Muscle of arm (tissue), 12 donors: ENCODE results near the gene TUFT1. TPM values are rescaled to one million over a fixed set of nuclear protein-coding genes. Genes with fewer than 3 reads are reported as not detected.
"Not testable (repeated sequence)": the region's sequence is repeated elsewhere in the genome, so short reads cannot be mapped to it uniquely, and the experiment has no call there.

ENCODE experiments used
- DNase-seq: peaks from one replicate; pipeline ENCODE4 v3.0.0-alpha.2; 2013
- polyA plus RNA-seq, 12 donors: library from polyadenylated mRNA; unstranded; fragments of 120-200 nt; gene quantifications; one replicate each; pipeline ENCODE4 v1.2.1, GENCODE V29; 2013; ENCODE audit not compliant: insufficient read length in 12 of 12

TUFT1 gene
- polyA plus RNA-seq, 12 donors = 7.1 to 22.2 (median 9.0) TPM; not detected in 1

- DNase-seq = no peak
Observed at GRCh38 chr1:151511636-151512215, 28.4 kb upstream of the TUFT1 start.

GRCh38 chr1:151512326-151512725 is 27.8 kb upstream of the TUFT1 start:
- DNase-seq = no peak

DNA sequence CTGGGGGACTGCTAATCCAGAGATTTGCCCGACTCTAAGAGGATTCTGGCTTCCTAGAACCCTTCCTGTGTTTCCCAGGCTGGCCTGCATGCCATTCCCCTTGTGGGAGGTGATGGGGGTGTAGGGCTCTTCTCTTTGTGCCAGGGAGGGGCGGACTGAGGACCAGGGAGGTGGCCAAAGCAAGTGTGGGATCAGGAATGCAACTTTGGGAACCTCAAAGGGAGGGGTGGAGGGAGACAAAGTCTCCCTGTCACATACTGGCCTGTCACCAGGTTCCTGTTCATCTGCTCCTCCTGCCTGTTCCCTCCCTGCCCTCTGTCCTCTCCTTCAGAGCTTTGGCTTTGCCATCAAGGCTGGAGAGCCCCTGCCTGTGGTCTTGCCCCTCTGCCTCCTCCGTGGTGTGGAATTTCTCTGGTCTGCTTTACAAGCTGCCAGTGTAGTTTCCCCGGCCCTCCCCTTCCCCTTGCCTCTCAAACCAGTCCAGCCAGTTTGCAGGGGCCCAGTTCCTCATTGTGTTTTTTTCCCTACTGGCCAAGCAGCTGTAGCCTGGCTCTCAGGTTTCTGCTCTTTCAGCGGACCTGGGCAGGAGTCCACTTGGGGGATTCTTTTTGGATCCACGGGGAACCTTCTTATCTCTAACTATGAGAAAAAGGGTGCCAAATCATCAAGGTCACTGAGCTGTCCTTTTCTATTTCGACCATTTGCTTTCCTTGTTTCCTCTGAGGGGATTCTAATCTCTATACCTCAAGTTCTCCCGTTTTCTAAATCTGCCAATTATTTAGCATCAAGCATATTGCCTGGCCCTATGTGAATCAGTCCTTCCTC is 27.1 kb upstream of the TUFT1 start:
- no peak for DNase-seq

GRCh38 chr1:151513626-151514121 is 26.4 kb upstream of the TUFT1 start:
- no peak for DNase-seq

DNA sequence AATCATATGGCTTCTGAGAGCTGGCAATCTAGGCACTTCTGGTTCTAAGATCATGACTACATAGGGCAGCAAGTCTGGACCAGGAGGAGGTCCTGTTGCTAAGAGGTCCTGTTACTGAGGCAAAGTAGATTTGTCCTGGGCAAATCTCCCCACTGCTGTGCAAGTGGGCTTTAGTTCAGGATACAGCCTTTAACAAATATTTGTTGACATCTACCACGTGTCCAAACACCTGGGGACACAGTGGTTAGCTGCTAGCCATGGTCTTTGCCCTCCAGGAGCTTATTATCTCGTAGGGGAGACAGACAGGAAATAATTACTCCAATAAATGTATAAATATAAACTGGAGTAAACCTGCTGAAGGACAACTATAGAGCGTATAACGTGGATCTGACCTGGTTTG is 25.7 kb upstream of the TUFT1 start:
- DNase-seq = no peak

- no peak for DNase-seq
Observed at GRCh38 chr1:151515265-151515664, 24.8 kb upstream of the TUFT1 start.

GRCh38 chr1:151516031-151516511 is 24.0 kb upstream of the TUFT1 start:
- no peak for DNase-seq

GRCh38 chr1:151518431-151518830 is 21.7 kb upstream of the TUFT1 start:
- DNase-seq = no peak

- DNase-seq = no peak
Observed at GRCh38 chr1:151518936-151519335, 21.2 kb upstream of the TUFT1 start.

DNA sequence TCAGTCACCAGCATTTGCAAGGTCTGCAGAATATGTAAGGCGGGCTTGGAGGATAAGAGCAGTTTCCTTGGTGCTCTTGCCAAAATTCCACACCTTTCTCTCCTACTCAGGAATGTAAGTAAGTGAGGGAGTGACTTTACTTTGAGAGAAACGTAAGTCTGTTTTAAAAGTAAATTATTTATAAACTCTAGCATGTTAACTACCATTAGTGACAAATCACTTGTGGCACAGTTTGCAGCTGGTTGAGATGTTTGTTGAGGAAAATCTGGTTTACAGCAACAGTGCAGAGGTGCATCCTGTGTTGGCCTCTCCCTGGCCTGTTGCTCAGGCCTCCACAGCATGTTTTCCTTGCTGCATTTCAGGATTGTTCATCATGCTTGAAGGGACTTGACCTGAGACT is 20.4 kb upstream of the TUFT1 start:
- no peak for DNase-seq

DNA sequence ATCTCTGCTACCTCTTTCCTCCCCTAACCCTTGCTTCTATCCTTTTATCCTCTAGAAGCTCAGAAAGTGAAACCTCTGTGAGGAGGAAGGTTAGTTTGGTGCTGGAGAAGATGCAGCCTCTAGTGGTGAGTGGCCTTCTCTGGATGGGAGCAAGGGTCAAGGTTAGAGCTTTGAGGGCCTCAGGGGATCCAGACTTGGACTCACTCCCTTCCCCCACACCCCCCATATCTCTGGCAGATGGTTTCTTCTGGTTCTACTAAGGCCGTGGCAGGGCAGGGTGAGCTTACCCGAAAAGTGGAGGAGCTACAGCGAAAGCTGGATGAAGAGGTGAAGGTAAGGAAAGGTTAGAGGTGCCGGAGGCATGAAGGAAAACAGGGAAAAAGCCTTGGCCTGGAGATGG is 19.8 kb upstream of the TUFT1 start:
- no peak for DNase-seq

GRCh38 chr1:151522427-151522826 is 17.7 kb upstream of the TUFT1 start:
- not testable (repeated sequence) for DNase-seq

DNA sequence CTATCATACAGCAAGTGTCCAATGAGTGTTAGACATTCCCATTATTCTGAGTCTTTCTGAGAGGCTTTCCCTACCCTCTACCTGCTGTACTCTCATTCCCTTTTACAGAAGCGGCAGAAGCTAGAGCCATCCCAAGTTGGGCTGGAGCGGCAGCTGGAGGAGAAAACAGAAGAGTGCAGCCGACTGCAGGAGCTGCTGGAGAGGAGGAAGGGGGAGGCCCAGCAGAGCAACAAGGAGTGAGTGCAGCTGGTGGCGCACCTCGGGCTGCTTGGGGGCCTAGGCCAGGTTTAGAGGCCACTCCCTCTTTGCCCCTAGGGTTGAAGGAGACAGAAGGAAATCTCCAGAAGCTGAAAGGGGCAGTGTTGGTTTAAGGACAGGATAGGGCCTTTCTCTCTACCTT is 16.8 kb upstream of the TUFT1 start:
- no peak for DNase-seq

DNA sequence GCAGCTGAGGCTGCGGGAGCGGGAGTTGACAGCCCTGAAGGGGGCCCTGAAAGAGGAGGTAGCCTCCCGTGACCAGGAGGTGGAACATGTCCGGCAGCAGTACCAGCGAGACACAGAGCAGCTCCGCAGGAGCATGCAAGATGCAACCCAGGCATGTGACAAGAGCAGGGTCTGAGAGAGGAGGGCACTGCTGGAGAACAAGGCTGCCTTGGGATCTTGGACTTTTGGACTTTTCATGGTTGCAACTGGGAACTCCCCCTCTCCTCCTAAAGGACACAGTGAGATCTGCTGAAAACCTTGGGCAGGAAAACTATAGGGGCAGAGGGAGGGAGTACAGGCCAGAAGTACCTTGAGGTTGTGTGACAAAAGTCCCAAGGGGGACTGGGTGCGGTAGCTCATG is 15.4 kb upstream of the TUFT1 start:
- no peak for DNase-seq

- no peak for DNase-seq
Observed at GRCh38 chr1:151526735-151527525, 13.2 kb upstream of the TUFT1 start.

DNA sequence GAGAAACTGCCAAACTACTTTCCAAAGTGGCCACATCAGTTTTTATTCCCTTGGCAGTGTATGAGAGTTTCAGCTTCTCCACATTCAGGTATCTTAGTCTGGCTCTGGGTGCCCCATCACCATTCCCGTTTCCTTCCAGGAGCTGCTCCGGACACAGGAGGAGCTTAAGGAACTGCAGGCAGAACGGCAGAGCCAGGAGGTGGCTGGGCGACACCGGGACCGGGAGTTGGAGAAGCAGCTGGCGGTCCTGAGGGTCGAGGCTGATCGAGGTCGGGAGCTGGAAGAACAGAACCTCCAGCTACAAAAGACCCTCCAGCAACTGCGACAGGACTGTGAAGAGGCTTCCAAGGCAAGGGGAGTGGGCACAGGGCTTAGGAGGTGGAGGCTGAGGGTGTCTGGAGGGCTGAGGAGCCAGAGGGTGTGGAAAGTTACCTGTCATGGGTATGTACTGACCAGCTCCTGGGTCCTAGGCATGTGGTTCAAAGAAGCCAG is 10.9 kb upstream of the TUFT1 start:
- DNase-seq = no peak

- DNase-seq = no peak
Observed at GRCh38 chr1:151529781-151530180, 10.3 kb upstream of the TUFT1 start.

GRCh38 chr1:151530461-151530860 is 9.6 kb upstream of the TUFT1 start:
- DNase-seq = no peak

GRCh38 chr1:151533870-151534269 is 6.2 kb upstream of the TUFT1 start:
- DNase-seq = no peak

DNA sequence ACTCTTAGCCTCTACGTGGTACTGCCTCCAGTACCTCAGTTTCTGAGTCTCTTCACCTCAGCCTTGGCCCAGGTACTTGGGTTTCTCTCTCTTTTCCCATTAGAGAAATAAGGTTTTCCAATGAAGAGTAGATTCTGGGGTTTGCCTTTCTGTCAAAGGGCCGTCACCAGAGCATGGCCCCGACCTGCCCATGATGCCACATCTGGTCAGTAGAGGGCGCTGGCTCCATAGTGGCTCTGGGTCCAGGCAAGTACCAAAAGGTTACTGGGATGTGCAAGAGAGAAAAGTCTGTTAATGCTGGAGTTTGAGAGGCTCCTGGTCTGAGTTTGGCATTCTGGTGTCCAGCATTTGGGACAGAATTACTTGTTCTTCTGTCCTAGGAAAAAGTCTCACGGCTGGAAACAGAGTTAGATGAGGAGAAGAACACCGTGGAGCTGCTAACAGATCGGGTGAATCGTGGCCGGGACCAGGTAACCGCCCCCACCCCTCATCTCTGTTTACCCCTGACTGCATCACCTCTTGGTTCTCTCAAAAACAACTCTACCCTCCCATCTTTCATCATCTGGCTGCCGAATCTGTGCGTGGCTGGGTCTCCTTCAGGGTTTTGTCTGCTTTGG is 5.3 kb upstream of the TUFT1 start:
- DNase-seq = peak; percentile 73

DNA sequence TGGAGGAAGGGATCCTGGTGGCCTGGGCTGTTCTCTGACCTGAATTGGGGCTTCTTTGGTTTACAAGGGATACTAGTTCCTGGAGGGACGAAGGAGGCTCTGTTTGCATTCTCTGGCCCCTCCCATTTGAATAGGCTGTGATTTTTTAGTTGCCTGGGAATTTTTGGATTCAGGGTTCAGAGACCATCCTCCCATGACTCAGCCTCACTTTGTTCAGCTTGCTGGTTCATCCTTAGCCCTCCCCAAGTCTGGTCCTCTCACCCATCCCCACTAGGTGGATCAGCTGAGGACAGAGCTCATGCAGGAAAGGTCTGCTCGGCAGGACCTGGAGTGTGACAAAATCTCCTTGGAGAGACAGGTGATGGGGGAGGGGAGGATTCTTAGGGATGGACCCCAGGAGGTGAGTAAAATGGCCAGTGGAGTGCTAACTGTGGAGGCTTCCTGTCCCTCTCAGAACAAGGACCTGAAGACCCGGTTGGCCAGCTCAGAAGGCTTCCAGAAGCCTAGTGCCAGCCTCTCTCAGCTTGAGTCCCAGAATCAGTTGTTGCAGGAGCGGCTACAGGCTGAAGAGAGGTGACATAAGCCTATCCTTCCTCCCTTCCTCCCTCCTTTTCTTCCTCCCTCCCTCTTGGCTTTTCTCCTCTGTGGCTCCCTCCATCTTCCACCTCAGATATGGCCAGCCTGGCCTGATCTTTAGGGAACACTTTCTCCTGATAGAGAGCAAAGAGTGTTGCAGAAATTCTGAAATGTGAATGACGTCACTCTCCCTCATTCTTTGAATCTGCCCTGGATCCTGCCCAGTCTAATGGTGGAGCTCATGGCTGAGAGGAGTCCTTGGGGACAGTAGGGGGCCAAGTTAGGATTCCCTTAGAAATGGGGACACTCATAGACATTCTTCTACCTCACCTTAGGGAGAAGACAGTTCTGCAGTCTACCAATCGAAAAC is 4.5 kb upstream of the TUFT1 start:
- no peak for DNase-seq
